CD4-positive, alpha-beta T cell treated with Interleukin-15 for 1 hour (primary cell): ENCODE data around the gene LUZP4.
"Not testable (repeated sequence)": the region's sequence is repeated elsewhere in the genome, so short reads cannot be mapped to it uniquely, and the experiment has no call there.

Experiments
- DNase-seq: peaks from one replicate; pipeline ENCODE4 v3.0.0-alpha.2; 2020

Gene LUZP4

DNA sequence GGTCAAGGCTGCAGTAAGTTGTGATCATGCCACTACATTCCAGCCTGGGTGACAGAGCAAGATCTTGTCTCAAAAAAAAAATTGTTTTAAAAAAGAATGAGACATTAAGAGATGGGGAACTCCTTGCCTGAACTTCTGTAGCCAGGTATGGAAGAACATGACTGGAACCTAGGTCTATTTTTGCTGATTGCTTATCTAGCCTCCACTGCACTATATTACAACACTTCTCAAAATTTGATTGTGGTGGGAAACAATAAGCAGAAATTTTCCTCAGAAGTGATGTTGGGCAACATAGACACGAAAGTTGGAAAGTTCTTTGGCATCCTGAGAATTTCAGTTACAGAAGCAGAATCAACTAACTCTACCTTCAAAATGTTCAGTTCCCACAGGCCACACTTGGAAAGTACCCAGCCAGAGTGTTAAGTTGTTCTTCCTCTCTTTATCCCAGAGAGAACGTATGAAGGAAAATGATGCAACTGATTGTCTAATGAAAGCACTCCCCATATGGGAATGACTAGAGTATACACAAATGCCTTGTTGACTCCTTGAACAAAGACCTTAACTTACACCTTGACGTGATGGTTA lies 50.0 kb downstream of the LUZP4 start:
- no peak for DNase-seq

GRCh38 chrX:115341421-115341820 lies 51.9 kb downstream of the LUZP4 start:
- no peak for DNase-seq

- DNase-seq, result no peak
Observed at GRCh38 chrX:115344885-115345614, 55.5 kb downstream of the LUZP4 start.

- no peak for DNase-seq
Observed at GRCh38 chrX:115345615-115346014, 56.1 kb downstream of the LUZP4 start.

- not testable (repeated sequence) for DNase-seq
Observed at GRCh38 chrX:115346738-115347137, 57.2 kb downstream of the LUZP4 start.

- DNase-seq, result no peak
Observed at GRCh38 chrX:115348446-115349225, 59.1 kb downstream of the LUZP4 start.

- no peak for DNase-seq
Observed at GRCh38 chrX:115350711-115351381, 61.3 kb downstream of the LUZP4 start.

- no peak for DNase-seq
Observed at GRCh38 chrX:115356369-115356768, 66.9 kb downstream of the LUZP4 start.
